ENCODE measurements around the gene TTN. TPM values are rescaled to one million over a fixed set of nuclear protein-coding genes. Genes with fewer than 3 reads are reported as not detected.

TTN gene
- total and polyA plus RNA-seq, 4 donors: 0.01 to 3.0 (median 0.80) TPM

- DNase-seq (ENCODE audit: low spot score): no peak
- H3K27ac ChIP-seq (ENCODE audit: low read depth in 1 of 2, low read length in 2 of 2): no peak overlapping the region
- TF ChIP-seq FOXA1 (IDR thresholded peaks at IDR 0.05) (no peak), HNF4G (IDR thresholded peaks at IDR 0.05) (no peak), GABPA (IDR thresholded peaks at IDR 0.05 in 1 of 2, conservative IDR thresholded peaks at IDR 0.05 in 1 of 2) (no peak), EGR1 (IDR thresholded peaks at IDR 0.05; ENCODE audit: low read depth in 2 of 2) (no peak), ZBTB33 (IDR thresholded peaks at IDR 0.05) (no peak), SP1 (IDR thresholded peaks at IDR 0.05) (no peak), TAF1 (conservative IDR thresholded peaks at IDR 0.05) (no peak), HNF4A (conservative IDR thresholded peaks at IDR 0.05) (no peak), NR2F2 (IDR thresholded peaks at IDR 0.05) (no peak), FOXA2 (IDR thresholded peaks at IDR 0.05) (no peak), CTCF (IDR thresholded peaks at IDR 0.05; ENCODE audit: low read depth, low read length, missing input control) (no peak), RAD21 (IDR thresholded peaks at IDR 0.05) (no peak), JUND (IDR thresholded peaks at IDR 0.05) (no peak), YY1 (IDR thresholded peaks at IDR 0.05) (no peak), REST (IDR thresholded peaks at IDR 0.05) (no peak), RXRA (IDR thresholded peaks at IDR 0.05) (no peak), MAX (IDR thresholded peaks at IDR 0.05) (no peak), ATF3 (IDR thresholded peaks at IDR 0.05) (no peak)
- no peak overlapping the region for H3K9ac ChIP-seq (ENCODE audit: low read depth in 1 of 2, low read length in 2 of 2)
- peaks cover 0 to 5% (median 0%) of the 10 kb centered on the region in 4 donors for H3K27me3 ChIP-seq (ENCODE audit: control insufficient read depth in 4 of 4, insufficient read depth in 4 of 4, low read length in 3 of 4)
- WGBS: 91% methylated on average over 2 of the region's 2 CpGs
- H3K4me3 ChIP-seq (ENCODE audit: low read depth in 1 of 3, low read length in 3 of 3): no peak overlapping the region
- H3K9me3 ChIP-seq (ENCODE audit: control insufficient read depth in 4 of 4, low read length in 3 of 4): no peaks in the 10 kb centered on the region
- H3K4me1 ChIP-seq (ENCODE audit: control insufficient read depth in 4 of 4, insufficient read depth in 4 of 4, low read length in 3 of 4): no peaks in the 10 kb centered on the region
- no peaks in the 10 kb centered on the region for H3K36me3 ChIP-seq (ENCODE audit: control insufficient read depth in 4 of 4, insufficient read depth in 3 of 4, low read depth in 1 of 4, low read length in 3 of 4)
Measured at GRCh38 chr2:178716394-178716793, 90.8 kb downstream of the TTN start.

Data from liver (tissue), 9 donors.